ENCODE data around the gene PYGB.

The PYGB gene

DNA sequence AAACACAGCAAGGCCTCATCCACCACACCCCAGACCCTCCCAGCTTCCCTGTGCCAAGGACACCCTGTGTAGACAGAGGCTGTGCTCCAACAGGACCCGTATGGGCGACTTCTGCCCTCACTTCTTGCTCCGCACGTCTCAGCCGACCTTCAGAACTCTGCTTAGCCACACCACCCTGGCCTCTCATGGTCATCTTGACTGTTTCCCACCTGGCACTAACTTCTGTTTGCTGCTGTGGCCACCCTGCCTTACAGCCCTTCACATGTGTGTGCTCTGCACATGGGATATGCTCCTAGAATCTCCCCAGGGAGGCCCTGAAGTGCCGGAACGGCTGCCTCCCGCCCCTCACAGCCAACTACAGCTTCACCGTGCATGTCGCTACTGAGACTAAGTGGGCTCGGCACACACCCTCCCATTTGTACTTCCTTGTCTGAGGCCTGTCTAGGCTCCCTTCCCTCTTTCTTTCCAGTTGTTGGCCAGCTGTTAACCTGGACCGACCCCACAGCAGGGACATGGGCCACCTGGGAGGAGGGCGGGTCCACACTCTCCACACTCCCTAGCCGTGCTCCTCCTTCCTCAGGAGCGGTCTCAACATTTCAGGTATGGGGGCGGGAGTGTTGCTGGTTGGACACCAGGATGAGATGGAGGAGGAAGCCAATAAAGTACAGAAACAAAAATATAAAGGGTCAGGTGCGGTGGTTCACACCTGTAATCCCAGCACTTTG lies 69.6 kb downstream of the PYGB start:
- no peak for DNase-seq (ENCODE audit: low read depth)
- no peak overlapping the region for H3K4me3 ChIP-seq (ENCODE audit: low read depth, low read length)
- TF ChIP-seq, protein P1, sequence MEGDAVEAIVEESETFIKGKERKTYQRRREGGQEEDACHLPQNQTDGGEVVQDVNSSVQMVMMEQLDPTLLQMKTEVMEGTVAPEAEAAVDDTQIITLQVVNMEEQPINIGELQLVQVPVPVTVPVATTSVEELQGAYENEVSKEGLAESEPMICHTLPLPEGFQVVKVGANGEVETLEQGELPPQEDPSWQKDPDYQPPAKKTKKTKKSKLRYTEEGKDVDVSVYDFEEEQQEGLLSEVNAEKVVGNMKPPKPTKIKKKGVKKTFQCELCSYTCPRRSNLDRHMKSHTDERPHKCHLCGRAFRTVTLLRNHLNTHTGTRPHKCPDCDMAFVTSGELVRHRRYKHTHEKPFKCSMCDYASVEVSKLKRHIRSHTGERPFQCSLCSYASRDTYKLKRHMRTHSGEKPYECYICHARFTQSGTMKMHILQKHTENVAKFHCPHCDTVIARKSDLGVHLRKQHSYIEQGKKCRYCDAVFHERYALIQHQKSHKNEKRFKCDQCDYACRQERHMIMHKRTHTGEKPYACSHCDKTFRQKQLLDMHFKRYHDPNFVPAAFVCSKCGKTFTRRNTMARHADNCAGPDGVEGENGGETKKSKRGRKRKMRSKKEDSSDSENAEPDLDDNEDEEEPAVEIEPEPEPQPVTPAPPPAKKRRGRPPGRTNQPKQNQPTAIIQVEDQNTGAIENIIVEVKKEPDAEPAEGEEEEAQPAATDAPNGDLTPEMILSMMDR (conservative IDR thresholded peaks at IDR 0.05; ENCODE audit: low read depth, low read length): no peak

DNA sequence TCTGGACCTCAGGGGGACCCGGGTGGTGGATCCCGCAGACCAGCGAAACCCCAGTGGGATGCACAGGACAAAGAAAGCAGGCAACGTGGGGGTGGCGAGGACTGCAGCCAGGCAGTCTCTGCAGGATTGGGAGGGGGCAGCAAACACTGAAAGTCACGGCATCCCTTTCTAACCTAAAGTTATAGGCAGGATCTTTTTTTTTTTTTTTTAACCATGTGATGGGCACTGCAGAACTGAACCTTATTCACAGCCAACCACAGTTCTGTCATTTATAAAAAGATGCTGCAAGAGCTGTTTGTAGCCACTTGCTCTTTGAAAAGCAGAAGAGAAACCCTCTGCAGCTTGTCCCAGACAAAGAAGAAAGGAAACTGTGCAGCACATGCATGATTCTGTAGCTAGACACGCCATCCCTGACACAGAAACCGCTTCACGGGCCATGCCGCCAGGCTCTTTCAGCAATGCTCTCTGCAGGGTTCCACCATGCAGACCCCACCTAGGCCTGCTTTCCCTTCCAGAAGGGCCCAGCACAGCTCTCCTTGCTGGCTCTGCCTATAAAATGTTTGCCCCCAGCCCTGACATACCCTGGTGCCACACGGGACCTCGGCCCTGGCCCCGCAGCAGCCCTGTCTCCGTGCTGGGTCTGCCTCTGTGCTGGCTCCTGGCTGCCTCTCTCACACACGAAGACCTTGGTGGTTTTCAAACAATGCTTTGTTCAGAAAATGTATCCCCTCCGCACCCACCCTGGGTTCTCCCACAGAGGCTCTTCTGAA lies 70.8 kb downstream of the PYGB start:
- TF ChIP-seq, protein P1 (conservative IDR thresholded peaks at IDR 0.05; ENCODE audit: low read depth, low read length): no peak
- DNase-seq (ENCODE audit: low read depth): no peak
- no peak overlapping the region for H3K4me3 ChIP-seq (ENCODE audit: low read depth, low read length)

DNA sequence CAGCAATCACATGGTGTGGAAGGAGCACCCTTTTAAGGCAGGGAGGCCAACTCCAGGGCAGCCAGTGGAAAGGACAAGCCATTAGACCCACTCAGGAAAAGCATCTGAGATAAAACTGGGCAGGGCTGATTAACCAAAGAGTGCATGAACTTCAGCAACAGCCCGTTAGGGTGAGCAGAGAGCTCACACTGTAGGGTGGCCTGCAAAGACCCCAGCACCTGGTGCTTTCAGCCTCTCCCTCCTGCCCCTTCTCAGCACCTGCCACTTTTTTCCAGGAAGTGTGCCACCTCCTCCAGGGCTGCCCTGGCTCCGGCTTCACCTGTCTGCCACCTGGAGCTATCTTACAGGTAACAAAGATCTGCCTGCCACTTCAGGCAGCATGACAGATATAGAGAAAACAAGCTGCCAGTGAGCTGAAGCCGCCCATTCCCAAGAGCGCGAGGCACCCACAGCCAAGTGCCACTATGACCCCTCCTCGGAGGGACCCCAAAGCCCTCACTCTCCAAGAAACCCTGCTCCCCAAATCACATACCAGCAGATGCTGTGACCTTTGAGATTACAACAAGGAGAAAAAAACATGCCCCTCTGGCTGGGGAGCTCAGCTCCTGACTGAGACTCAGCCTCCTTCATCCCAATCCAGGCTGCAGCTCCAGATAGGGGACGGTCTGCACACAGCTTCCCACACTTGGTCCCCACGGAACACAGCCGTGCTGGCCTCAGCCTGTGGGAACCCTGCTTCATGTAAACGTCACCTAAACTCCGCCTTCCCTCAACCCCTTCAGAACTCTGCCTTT lies 71.6 kb downstream of the PYGB start:
- TF ChIP-seq, protein P1 (conservative IDR thresholded peaks at IDR 0.05; ENCODE audit: low read depth, low read length): no peak
- no peak for DNase-seq (ENCODE audit: low read depth)
- H3K4me3 ChIP-seq (ENCODE audit: low read depth, low read length): no peak overlapping the region

DNA sequence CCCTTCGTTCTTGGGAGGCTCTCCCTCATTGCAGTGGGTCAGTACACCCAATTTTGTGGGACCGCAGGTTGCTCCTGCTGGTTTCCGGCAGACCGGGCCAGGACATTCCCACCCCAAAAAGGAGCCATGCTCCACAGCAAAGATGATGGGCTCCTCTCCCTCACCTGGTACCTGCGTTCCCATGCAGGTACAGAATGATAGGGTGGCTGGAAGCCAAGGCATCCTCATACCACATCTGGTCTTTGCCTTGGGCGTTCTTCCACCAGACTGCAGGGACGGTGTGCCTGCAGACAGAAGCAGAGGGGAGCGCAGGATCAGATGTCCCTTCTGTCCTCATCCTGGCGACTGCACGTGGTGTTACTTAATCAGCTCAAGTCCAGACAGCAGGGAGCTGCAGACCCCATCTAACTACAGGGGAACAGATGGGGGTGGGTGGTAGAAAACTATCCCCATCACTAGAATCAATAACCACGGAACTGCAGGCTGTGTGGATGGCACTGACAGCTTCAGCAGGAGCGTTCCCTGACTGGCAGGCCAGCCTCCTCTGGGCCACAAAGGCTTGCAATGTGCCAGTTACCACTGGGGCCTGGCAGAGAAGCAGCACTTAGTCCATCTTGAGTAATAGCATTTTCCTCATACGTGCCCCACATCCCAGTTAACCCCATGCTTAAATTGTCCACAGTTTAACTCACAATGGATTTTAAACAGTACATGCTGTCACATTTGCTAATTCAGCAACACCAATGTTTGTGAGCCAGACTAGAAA lies 72.3 kb downstream of the PYGB start:
- TF ChIP-seq, protein P1 (conservative IDR thresholded peaks at IDR 0.05; ENCODE audit: low read depth, low read length): no peak
- no peak overlapping the region for H3K4me3 ChIP-seq (ENCODE audit: low read depth, low read length)
- no peak for DNase-seq (ENCODE audit: low read depth)

DNA sequence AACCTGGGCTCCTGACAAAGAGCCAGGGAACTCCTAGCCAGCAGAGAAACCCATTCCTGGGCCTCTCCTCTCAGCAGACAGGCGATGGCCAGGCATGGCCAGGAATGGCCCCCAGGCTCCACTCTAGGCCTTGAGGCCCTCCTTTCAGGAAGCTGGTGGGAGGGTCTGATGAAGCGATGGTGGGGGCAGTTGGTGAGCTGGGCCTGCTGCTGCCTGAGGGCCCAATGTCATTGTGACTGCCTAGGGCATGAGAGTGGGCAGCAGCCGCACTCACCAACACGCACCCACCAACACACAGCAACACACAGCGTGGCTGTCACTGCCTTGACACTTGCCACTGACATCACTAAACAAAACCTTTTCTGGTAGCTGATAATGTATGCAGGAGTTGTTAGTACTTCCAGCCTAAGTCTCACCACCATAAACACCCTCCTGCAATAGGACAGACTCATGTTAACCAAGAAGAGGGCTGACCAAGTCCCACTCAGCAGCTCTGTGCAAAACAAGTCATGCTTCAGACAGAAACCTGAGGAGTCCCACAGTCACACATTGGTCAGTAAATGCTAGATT lies 73.5 kb downstream of the PYGB start:
- no peak for DNase-seq (ENCODE audit: low read depth)
- no peak overlapping the region for H3K4me3 ChIP-seq (ENCODE audit: low read depth, low read length)
- TF ChIP-seq, protein P1 (conservative IDR thresholded peaks at IDR 0.05; ENCODE audit: low read depth, low read length): no peak

DNA sequence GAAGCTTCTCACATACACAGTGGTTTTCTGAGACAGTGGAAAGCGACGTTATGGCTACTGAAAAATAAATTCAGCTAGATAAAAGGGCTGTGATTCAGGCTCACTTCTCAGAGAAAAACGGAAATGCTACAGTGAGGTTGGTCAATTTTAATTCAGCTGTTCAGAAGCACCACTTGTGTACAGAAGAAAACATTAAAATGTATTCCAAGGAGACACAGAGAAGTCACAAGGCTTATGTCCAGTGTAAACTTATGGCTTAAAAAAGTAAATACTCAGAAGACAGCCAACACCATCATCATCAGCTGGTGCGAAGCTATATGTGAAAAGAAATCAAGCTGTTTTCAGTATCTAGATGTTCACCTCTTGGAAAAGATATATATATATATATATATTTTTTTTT lies 74.1 kb downstream of the PYGB start:
- H3K4me3 ChIP-seq (ENCODE audit: low read depth, low read length): no peak overlapping the region
- TF ChIP-seq, protein P1 (conservative IDR thresholded peaks at IDR 0.05; ENCODE audit: low read depth, low read length): no peak

More for the DNA sequence above, 74.1 kb downstream of the PYGB start:
- DNase-seq (ENCODE audit: low read depth): no peak
